Lung (tissue), 12 donors: ENCODE results near the gene SARDH. TPM values are rescaled to one million over a fixed set of nuclear protein-coding genes. Genes with fewer than 3 reads are reported as not detected.

Source experiments
- ATAC-seq: fragments of 200-7000 bp; cut with Tn5 transposase; one replicate; pipeline ENCODE4 v1.9.1; 2020; ENCODE audit warnings: moderate number of reproducible peaks; ENCODE audit not compliant: insufficient read depth, low FRiP score
- DNase-seq, 3 donors: peaks; one replicate each; pipeline ENCODE4 v3.0.0-alpha.2; 2013 to 2017
- H3K27ac ChIP-seq, 2 donors: one replicate each; pipeline ENCODE4 v1.5.1; 2013; ENCODE audit warnings: mild to moderate bottlenecking in 2 of 2, moderate library complexity in 2 of 2, control low read depth in 1 of 2, inconsistent platforms in 1 of 2, low read depth in 1 of 2, low read length in 1 of 2
- H3K27me3 ChIP-seq, 3 donors: one replicate each; pipeline ENCODE4 v1.5.1; 2013; ENCODE audit warnings: low read length in 2 of 3; ENCODE audit not compliant: control insufficient read depth in 3 of 3, insufficient read depth in 3 of 3
- H3K36me3 ChIP-seq, 4 donors: one replicate each; pipeline ENCODE4 v1.5.1; 2013; ENCODE audit warnings: low read length in 4 of 4, mild to moderate bottlenecking in 1 of 4, moderate library complexity in 1 of 4; ENCODE audit not compliant: control insufficient read depth in 4 of 4, insufficient read depth in 4 of 4
- H3K4me1 ChIP-seq, 5 donors: one replicate each; pipeline ENCODE4 v1.5.1; 2013; ENCODE audit warnings: low read length in 5 of 5, mild to moderate bottlenecking in 2 of 5, moderate library complexity in 1 of 5; ENCODE audit not compliant: control insufficient read depth in 5 of 5, insufficient read depth in 5 of 5
- H3K4me3 ChIP-seq: one replicate; pipeline ENCODE4 v1.5.1; 2013; ENCODE audit warnings: mild to moderate bottlenecking, control low read depth, moderate library complexity
- H3K9ac ChIP-seq, 2 donors: one replicate each; pipeline ENCODE4 v1.5.1; 2013; ENCODE audit warnings: low read length in 2 of 2, control low read depth in 1 of 2; ENCODE audit not compliant: insufficient read depth in 1 of 2
- H3K9me3 ChIP-seq, 4 donors: one replicate each; pipeline ENCODE4 v1.5.1; 2013; ENCODE audit warnings: low read length in 3 of 4, mild to moderate bottlenecking in 1 of 4, moderate library complexity in 1 of 4; ENCODE audit not compliant: control insufficient read depth in 4 of 4, insufficient read depth in 3 of 4
- WGBS, 2 donors: extraction: QIAGEN DNeasy Blood & Tissue Kit; methylation state at CpG; one replicate each; pipeline ENCODE4 v1.1.7; 2013; 5-methylcytosine and 5-hydroxymethylcytosine counted together
- polyA plus RNA-seq, 2 donors: library from polyadenylated mRNA; stranded (reverse); fragments of 200-250 nt; gene quantifications; one replicate each; pipeline ENCODE4 v1.2.1, GENCODE V29; 2013
- total RNA-seq, 2 donors: library from RNA; depleted of rRNA in 1 of 2; stranded (reverse); fragments of >200 nt in 1 of 2; gene quantifications; one replicate each; pipeline ENCODE4 v1.2.1, GENCODE V29; 2014 to 2021
- TF ChIP-seq, protein P1 (sequence below): IDR thresholded peaks from 2 replicates; pipeline ENCODE4 v1.5.1; 2012; ENCODE audit warnings: mild to moderate bottlenecking; ENCODE audit errors: control extremely low read depth, extremely low read depth
- donor health status: control.
- donor health status: control.
- donor health status: Bipolar disorder and iron deficiency.
- donor health status: healthy.
- donor health status: DM: yes; HTN: yes; CAD: no.

SARDH gene
- total and polyA plus RNA-seq, 4 donors, result 1.8 to 8.4 (median 4.7) TPM

DNA sequence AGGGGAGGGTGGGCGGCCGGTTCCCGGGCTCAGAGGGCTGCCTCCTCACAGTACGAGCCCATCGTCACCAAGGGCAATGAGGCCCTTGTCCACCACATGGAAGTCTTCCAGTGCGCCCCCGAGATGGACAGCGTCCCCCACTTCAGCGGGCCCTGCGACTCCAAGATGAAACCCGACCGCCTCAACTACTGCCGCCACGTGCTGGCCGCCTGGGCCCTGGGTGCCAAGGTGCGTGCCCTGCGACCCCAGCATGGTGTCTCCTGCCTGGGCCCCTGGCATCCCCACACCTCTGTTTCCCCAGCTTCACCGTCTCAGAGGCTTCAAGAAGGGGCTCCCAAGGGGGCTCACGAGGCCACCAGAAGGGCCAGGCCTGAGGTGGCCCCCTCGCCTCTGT is 94.8 kb downstream of the SARDH start:
- no peak overlapping the region for H3K27ac ChIP-seq
- H3K36me3 ChIP-seq, result no peaks in the 10 kb centered on the region
- no peaks in the 10 kb centered on the region for H3K9me3 ChIP-seq
- DNase-seq, result no peak
- H3K4me3 ChIP-seq, result no peak overlapping the region
- no peak overlapping the region for H3K9ac ChIP-seq
- TF ChIP-seq, protein P1, sequence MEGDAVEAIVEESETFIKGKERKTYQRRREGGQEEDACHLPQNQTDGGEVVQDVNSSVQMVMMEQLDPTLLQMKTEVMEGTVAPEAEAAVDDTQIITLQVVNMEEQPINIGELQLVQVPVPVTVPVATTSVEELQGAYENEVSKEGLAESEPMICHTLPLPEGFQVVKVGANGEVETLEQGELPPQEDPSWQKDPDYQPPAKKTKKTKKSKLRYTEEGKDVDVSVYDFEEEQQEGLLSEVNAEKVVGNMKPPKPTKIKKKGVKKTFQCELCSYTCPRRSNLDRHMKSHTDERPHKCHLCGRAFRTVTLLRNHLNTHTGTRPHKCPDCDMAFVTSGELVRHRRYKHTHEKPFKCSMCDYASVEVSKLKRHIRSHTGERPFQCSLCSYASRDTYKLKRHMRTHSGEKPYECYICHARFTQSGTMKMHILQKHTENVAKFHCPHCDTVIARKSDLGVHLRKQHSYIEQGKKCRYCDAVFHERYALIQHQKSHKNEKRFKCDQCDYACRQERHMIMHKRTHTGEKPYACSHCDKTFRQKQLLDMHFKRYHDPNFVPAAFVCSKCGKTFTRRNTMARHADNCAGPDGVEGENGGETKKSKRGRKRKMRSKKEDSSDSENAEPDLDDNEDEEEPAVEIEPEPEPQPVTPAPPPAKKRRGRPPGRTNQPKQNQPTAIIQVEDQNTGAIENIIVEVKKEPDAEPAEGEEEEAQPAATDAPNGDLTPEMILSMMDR, result no peak
- peaks cover 0 to 4% (median 0%) of the 10 kb centered on the region in 5 donors for H3K4me1 ChIP-seq
- no peaks in the 10 kb centered on the region for H3K27me3 ChIP-seq
- ATAC-seq, result no peak
- 92 to 94% methylated on average over 20 of the region's 20 CpGs for WGBS, 2 donors

DNA sequence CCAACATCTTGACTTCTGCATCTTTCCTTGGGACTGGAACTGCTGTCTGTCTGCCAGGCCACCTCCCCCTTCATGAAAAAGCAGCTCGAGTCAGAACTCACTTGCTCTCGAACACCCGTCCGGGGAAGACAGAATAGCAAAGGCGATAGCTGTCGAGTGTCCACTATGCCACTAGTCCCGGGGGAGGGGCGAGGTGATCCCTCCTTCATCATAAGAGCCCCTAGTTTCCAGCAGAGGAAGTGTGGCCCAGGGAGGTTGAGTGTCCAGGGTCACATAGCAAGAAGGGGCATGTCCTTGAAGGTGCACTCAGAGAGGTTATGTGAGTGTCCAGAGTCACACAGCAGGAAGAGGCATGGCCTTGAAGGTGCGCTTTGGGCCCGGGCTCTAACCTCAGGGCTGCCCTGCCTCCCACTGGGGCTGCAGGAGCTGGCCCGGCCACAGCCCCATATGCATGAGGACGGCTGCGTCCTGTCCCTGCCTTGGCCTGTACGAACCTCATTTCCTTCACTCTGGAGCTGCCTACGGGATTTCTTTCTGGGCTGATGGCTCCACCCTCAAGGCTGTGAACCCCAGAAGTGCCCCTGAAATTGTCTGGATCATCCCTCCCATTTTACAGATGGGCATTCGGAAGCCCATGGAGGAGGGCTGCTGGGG is 95.3 kb downstream of the SARDH start:
- no peak for DNase-seq

DNA sequence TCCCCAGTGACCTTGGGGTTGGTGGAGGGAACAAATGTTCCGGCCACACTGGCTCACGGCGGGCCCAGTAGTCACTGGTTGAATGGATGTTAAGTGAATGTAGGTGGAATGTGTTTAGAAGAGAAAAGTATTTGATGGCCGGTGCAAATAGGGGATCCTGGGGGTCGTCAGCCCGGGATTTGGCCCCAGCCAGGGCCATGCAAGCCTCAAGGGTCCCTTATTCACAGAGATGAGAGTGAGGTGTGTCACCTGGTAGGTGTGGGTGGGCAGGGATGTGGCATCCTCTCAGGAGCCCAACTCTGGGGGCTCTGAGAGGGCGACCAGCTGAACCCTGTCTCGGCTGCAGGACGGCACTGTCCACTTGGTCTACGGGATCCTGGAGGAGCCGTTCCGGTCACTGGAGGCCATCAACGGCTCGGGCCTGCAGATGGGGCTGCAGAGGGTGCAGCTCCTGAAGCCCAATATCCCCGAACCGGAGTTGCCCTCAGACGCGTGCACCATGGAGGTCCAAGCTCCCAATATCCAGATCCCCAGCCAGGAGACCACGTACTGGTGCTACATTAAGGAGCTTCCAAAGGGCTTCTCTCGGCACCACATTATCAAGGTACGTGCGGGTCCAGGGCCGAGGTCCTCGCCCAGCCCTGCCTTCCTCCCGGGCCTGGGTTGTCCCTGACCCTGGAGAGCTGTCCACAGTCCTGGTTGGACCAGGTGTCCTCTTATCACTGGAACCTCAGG is 96.1 kb downstream of the SARDH start:
- TF ChIP-seq, protein P1, result no peak
- no peak for DNase-seq
- WGBS, 2 donors, result 91 to 94% methylated on average over 25 of the region's 25 CpGs

More for the DNA sequence above, 95.3 kb downstream of the SARDH start:
- H3K9me3 ChIP-seq, result no peaks in the 10 kb centered on the region
- H3K27me3 ChIP-seq, result no peaks in the 10 kb centered on the region
- TF ChIP-seq, protein P1, result no peak
- H3K36me3 ChIP-seq, result no peaks in the 10 kb centered on the region
- peaks cover 0 to 4% (median 0%) of the 10 kb centered on the region in 5 donors for H3K4me1 ChIP-seq
- no peak overlapping the region for H3K4me3 ChIP-seq
- H3K9ac ChIP-seq, result no peak overlapping the region
- 59 to 76% methylated on average over 16 of the region's 16 CpGs for WGBS, 2 donors
- H3K27ac ChIP-seq, result no peak overlapping the region
- no peak for ATAC-seq

DNA sequence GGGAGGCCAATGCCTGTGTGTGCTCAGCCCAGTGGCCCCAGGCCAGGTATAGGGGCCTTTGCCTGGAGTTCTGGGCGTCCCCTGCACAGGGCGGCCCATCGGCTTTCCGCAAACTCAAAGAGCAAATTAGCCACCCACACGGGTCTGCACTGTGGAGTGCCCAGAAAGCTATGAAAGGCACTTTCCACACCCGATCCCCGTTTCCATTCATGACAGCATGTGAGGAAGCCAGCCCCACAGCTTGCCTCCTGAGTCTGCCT is 96.8 kb downstream of the SARDH start:
- WGBS, 2 donors, result 90 to 95% methylated on average over 7 of the region's 7 CpGs
- Histone ChIP-seq H3K4me3 (no peak overlapping the region), H3K4me1 (peaks cover 0 to 6% (median 0%) of the 10 kb centered on the region in 5 donors), H3K27ac (no peak overlapping the region), H3K9ac (no peak overlapping the region), H3K27me3 (no peaks in the 10 kb centered on the region), H3K36me3 (no peaks in the 10 kb centered on the region), H3K9me3 (no peaks in the 10 kb centered on the region)
- TF ChIP-seq, protein P1, result no peak
- ATAC-seq, result no peak
- no peak for DNase-seq

More for the DNA sequence above, 96.1 kb downstream of the SARDH start:
- no peaks in the 10 kb centered on the region for H3K36me3 ChIP-seq
- H3K4me3 ChIP-seq, result no peak overlapping the region
- H3K4me1 ChIP-seq, result peaks cover 0 to 6% (median 0%) of the 10 kb centered on the region in 5 donors
- H3K9ac ChIP-seq, result no peak overlapping the region
- no peak for ATAC-seq
- H3K27me3 ChIP-seq, result no peaks in the 10 kb centered on the region
- no peaks in the 10 kb centered on the region for H3K9me3 ChIP-seq
- no peak overlapping the region for H3K27ac ChIP-seq
